ENCODE results near the gene PITPNB. TPM values are rescaled to one million over a fixed set of nuclear protein-coding genes. Genes with fewer than 3 reads are reported as not detected.
A peak's percentile ranks its signal among the peaks of the same experiment; 100 is the strongest.

The PITPNB gene
- 10.0 and 29.5 TPM in 2 replicates for total RNA-seq (2014; rRNA removed; shearing (Covaris generic))

DNA sequence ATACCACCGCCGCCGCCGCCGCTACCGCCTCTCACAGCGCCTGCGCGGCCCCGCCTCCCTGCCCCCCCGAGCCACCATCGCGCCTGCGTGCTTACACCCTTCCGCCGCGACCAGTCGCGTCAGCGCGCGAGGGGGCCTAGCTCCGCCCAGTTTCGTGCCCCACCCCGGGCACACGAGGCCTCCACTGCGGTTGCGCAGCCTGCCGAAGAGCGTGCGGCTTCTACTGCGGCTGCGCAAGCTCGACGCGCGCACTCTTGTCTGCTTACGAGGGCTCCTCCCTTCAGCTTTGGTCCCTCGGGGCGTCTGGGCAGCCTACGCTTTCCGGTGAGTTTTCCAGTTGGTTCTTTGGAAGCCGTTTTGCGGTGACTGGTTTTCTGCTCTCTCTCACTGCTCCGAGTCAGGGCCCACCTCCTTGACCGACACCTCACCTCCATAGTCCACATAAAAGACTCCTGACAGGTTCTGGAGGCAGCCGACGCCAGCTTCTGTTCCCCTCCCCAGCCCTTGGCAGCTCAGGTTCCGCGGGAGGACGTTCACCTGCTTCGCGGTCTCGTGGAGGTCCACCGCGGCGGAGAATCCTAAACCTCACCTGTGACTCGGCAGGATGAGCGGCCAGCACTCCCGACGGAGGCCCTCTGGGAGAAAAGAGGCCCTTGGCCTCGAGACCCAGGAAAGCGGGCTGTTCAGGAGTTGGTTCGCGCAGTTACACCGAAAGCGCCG lies at the start of gene PITPNB:
Gene PITPNB (minus strand): TSS at position 35 of the 720 bp plus-strand sequence. CDS start 65 bp downstream, outside the sequence.
- in situ Hi-C loops (cut with HindIII; ENCODE audit: low sequenced_read_pairs), result loop anchor here (5.0 kb wide), 1 partner anchor 83 kb away; no protein-coding TSS in a partner anchor
- DNase-seq (ENCODE audit: low spot score), result peak; percentile 96

DNA sequence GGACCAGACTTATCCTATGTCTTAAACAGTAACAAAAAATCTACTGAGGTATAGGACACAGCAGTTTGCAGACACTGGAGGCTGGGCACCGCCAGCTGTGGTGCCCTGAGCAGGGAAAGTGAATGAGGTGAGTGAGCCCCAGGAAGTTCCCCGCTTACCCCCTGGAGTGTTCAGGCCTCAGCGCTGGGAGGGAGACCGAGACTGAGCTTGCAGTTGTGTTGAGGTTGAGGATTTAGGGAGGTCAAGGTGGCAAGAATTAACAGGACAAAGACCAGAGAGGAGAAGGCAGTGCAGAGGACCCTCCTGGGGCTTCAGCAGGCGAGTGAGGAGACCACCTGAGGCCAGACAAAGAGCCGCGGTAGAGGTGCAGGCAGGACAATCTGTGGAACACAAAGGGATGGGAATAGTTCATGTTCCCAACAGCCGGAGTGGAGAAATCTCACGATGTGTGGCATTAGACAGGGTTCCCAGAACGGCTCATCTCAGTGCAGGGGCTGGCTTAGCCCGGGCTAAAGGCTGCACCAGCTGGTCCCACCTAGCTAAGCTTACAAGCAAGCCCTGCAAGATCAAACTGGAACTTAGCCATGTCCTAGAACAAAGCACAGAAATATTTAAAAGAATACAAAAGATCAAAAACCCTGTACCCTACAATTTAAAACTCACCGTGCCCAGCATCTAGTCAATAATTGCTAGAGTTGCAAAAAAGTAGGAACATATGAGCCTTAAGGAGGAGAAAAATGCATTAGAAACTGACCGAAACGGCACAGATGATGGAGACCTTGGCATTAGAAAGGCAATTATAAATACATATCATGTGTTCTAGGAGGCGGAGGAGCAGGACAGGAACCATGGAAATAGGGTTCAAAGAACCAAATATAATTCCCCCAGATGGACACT lies 47.4 kb upstream of the PITPNB start:
- in situ Hi-C loops (cut with HindIII; ENCODE audit: low sequenced_read_pairs), result no loop called here
- no peak for DNase-seq (ENCODE audit: low spot score)

DNA sequence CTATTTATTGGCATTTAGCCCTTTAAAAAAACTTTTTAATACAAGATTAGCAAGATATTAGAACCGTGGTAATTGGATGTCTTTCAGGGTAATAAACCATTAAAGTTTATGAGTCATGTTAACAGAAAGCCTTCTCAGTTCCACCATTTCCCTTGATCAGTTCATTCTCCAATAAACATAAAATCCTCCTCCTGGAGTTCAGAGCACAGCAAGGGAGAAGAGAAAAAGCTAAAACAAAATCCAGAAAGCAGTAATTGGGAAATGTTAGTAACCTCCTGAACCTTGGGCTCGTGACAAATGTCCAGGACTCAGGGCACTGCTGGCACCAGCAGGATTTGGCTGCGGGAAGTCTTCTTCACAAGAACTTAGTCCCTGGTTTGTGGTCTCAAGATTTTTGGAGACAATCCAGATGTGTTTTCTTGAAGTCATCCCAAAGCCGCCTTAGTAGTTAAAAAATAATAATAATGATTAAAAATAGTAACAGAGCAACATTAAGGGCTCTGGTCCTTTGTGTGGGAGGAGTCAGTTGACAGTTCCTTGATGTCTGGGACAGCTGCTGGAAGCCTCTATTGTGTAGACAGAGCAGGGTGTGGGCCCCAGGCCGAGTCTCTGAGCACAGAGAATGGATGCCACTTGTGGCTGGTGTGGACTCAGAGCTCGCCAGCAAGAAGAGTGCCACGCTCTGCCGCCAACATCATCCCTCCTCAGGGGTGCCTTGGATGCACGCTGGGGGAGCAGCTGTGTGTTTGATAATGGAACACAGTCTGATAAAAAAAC lies 43.4 kb upstream of the PITPNB start:
- DNase-seq (ENCODE audit: low spot score), result peak; percentile 34
- in situ Hi-C loops (cut with HindIII; ENCODE audit: low sequenced_read_pairs), result no loop called here

DNA sequence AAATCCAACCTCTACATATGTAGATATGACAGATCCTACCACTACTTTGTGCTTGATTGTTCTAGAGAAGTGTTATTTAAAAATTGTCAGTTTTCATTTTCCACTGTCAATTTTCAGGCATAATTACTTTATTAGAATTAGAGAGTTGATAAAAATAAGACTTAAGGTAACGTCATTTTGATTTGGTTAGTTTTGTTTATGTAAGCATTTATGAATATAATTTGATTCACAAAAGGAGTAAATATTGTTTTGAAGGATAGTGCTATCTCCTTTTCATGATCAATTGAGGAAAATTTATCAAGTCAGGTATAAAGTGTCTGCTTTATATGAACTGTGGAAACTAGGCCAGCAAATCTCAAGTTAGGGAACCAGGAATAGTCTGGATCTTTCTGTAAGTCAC lies 42.6 kb upstream of the PITPNB start:
- no peak for DNase-seq (ENCODE audit: low spot score)
- in situ Hi-C loops (cut with HindIII; ENCODE audit: low sequenced_read_pairs), result no loop called here

DNA sequence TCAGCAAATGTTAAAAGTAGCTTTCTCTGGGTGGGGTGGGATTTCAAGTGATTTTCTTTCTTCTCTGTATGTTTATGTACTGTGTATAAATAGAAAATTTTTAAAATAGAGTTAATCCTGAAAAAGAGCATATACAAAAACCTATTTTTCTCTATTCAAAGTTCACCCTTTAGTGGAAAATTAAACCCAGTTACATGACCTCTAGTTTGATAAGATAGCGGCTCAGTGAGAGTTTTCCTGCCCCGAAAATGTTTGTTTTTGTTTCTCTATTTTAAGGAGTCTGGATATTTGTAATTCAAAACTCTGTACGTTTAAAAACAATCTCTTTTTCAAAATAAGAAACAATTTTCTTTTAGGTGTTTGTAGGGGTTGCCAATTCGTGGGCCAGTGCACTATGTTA lies 42.1 kb upstream of the PITPNB start:
- in situ Hi-C loops (cut with HindIII; ENCODE audit: low sequenced_read_pairs), result no loop called here
- no peak for DNase-seq (ENCODE audit: low spot score)

DNA sequence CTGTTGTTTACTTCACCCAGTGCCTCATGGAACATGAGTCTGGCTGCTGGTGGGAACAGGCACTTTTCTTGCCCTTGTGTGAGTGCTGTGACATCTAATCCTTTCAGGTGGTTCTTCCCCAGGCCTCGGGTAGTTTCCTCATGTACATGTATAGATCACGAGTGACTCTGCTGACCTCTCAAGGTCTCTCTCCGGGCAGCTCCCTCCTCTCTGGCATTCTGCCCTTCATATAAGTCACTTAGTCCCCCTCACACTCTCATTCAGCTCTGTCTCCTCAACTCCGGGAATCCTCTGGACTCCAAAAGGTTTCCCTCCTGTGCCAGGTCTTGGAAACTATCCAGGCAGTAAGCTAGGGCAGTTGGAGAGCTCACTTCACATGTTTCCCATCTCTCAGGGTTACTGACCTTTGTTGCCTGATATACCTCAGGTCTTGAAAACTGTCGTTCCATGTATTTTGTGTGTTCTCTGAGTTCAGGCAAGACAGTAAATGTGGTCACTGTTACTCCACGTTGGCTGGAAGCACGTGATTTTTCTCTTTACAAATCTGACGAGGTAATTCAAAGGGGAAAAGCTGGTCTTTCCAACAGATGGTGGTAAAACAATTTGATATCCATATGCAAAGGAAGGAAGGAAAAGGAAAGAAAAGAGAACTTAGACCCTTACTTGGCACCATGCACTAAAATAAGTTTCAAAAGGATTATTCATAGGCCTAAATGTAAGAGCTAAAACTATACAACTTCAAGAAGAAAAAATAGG lies 40.5 kb upstream of the PITPNB start:
- in situ Hi-C loops (cut with HindIII; ENCODE audit: low sequenced_read_pairs), result no loop called here
- DNase-seq (ENCODE audit: low spot score), result no peak

DNA sequence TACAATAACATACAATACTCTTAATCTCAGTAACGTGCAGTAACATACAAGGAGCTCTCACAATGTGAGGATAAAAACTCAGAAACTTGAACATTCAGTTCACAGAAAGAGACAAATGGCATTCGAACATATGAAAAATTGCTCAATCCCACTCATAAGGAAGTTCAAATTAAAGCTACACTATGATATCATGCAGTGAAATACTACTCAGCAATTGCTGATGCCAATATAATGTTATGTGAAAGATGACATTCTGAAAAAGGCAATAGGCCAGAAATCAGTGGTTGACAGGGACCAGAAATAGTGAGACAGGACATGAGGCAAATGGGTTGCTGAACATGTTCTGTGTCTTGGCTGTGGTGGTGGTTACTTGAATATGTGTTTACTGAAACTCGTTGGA lies 33.7 kb upstream of the PITPNB start:
- in situ Hi-C loops (cut with HindIII; ENCODE audit: low sequenced_read_pairs), result no loop called here

DNA sequence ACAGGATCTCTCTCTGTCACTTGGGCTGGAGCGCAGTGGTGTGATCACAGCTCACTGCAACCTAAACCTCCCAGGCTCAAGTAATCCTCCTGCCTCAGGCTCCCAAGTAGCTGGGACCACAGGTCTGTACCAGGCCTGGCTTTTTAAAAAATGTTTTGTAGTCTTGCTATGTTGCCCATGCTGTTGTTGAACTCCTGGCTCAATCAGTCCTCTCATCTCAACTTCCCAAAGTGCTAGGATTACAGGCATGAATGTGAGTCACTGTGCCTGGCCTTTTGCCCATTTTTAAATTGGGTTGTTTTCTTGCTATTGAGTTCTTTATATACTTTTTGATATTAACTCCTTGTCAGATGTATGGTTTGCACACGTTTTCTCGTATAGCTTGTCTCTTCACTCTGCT lies 33.0 kb upstream of the PITPNB start:
- in situ Hi-C loops (cut with HindIII; ENCODE audit: low sequenced_read_pairs), result no loop called here
- no peak for DNase-seq (ENCODE audit: low spot score)

More for the DNA sequence above, 33.7 kb upstream of the PITPNB start:
- no peak for DNase-seq (ENCODE audit: low spot score)

DNA sequence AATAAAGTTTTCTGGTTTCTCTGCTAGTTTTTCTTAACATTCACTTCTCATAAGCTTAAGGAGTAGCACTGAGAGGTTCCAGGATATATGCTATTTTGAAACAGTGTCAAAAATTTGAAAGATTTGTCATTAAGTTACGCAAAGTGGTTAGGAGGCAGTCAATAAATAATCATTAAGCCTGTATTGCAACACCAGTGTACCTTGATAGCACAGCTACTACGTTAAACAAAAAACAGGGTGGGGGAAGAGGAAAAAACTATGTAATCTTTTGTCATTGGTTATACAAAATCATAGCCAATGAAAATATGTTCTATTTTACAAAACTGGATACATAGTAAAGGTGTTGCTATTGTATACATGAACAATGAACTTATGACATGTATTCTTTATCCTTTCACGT lies 30.4 kb upstream of the PITPNB start:
- in situ Hi-C loops (cut with HindIII; ENCODE audit: low sequenced_read_pairs), result no loop called here
- no peak for DNase-seq (ENCODE audit: low spot score)

DNA sequence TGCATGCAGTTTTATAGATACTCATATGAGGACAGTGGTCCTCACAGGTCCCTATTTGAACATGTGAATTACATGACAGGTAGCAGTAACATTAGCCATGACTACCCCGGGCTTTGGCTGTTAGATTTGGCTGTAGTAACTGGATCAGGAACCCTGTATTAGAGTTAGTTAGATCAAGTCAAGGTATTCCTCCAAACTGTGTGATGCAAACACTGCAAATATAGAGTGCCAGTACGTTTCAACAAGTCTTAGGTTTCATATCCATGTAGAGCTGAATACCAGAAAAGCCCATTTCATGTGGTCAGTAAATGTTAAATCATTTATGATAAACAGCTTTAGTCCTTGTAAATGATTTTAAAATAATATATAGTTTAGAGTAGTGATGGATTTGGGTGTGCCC lies 29.5 kb upstream of the PITPNB start:
- in situ Hi-C loops (cut with HindIII; ENCODE audit: low sequenced_read_pairs), result no loop called here
- no peak for DNase-seq (ENCODE audit: low spot score)

DNA sequence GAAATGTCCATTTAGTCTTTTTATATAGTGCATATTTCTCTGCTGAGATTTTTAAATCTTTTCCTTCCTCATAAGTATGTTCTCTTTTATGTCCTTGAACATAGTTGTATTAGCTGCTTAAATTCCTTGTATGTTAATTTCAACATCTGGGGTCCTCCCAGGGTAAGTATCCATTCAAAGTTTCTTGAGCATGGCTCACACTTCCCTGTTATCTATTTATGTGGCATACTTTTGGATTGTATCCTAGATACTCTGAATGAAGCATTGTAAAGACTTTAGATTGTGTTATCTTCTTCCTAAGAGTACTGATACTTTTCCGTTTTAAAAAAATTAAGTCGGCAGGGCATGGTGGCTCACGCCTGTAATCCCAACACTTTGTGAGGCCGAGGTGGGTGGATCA lies 28.4 kb upstream of the PITPNB start:
- in situ Hi-C loops (cut with HindIII; ENCODE audit: low sequenced_read_pairs), result no loop called here
- DNase-seq (ENCODE audit: low spot score), result no peak

DNA sequence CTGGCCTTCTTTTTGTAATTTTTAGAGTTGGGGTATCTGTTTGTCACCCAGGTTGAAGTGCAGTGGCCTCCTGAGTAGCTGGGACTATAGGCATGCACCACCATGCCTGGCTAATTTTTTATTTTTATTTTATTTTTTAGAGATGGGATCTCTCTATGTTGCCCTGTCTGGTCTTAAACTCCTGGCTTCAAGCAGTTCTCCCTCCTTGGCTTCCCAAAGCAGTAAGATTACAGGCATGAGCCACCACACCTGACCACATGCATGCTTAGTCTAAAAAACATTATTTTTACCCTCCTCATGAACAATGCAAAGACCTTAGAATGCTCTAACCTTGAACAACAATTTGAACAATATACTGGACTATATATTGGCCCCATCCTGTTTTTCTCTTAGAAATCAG lies 22.1 kb upstream of the PITPNB start:
- no peak for DNase-seq (ENCODE audit: low spot score)
- in situ Hi-C loops (cut with HindIII; ENCODE audit: low sequenced_read_pairs), result no loop called here

DNA sequence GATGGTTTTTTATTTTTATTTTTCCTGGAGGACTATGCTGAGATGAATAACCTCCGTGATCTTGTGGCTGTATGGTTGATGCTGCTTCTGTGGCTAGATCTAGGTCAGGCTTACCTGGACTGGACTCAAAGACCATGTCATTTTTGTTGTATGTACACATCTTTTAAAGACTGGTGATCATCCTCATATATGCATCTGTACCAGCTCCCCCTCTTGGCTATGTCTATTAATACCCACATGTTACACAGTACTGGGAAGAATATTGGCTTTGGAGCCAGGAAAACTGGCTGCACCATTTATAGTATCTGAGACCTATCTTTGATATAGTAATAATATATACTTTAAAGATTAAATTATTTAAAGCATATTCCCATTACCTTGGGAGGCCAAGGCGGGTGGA lies 18.4 kb upstream of the PITPNB start:
- DNase-seq (ENCODE audit: low spot score), result no peak
- in situ Hi-C loops (cut with HindIII; ENCODE audit: low sequenced_read_pairs), result no loop called here

DNA sequence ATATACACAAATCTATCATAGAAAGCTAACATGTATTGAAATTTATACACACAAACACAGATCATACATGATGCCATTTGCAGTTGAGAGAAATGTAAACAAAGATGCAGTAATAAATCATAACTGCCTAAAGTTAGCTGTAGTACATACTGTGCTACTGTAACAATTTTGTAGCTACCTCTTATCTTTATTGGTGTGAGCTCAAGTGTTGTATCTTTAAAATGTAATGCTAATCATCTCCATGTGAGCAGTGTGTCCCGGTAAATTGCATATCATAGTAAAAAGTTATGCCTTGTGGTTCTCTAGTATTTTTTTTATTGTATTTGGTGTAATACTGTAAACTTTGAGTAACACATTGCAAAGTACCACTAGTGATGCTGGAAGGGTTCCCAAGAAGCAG lies 16.8 kb upstream of the PITPNB start:
- no peak for DNase-seq (ENCODE audit: low spot score)
- in situ Hi-C loops (cut with HindIII; ENCODE audit: low sequenced_read_pairs), result no loop called here

DNA sequence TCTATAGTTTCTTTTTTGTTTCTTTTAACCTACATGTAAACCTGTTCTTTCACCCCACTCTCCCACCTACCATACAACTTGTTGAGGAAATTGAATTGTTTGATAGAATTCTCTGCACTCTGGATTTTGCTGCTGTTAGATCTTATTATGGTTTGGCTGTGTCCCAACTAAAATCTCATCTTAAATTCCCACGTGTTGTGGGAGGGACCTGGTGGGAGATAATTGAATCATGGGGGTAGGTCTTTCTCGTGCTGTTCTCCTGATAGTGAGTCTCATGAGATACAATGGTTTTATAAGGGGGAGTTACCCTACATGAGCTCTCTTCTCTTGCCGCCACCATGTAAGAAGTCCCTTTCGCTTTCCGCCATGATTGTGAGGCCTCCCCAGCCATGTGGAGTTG lies 15.0 kb upstream of the PITPNB start:
- no peak for DNase-seq (ENCODE audit: low spot score)
- in situ Hi-C loops (cut with HindIII; ENCODE audit: low sequenced_read_pairs), result no loop called here

DNA sequence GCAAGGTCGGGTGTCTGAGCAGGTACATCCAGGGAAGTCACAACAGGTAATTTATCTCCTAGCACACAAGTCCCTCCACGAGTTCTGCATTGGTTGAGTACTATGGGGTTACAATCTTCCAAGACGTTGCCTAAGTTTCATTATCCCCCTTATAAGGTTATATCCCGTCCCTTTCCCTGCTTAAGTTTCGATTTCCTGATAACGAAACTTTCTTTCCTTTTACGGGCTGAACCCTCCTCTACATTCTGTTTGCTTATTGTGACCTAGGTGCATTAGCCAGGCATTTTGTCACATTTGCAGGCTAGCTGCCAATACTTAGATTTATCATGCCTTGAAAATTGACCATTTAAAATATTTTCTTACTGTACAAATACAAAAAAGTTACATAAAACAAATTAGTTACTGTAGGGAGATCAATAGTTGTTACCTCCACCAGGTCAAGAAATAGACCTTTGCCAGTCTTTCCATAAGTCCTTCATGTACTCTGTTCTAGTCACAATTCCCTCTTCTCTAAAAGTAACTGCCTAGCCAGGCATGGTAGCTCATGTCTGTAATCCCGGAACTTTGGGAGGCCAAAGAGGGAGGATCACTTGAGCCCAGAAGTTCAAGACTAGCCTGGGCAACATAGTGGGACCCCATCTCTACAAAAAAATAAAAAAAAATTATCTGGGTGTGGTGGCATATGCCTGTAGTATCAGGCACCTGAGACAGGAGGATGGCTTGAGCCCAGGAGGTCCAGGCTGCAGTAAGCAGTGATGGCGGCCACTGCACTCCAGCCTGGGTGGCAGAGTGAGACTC lies 14.3 kb upstream of the PITPNB start:
- no peak for DNase-seq (ENCODE audit: low spot score)
- in situ Hi-C loops (cut with HindIII; ENCODE audit: low sequenced_read_pairs), result no loop called here

DNA sequence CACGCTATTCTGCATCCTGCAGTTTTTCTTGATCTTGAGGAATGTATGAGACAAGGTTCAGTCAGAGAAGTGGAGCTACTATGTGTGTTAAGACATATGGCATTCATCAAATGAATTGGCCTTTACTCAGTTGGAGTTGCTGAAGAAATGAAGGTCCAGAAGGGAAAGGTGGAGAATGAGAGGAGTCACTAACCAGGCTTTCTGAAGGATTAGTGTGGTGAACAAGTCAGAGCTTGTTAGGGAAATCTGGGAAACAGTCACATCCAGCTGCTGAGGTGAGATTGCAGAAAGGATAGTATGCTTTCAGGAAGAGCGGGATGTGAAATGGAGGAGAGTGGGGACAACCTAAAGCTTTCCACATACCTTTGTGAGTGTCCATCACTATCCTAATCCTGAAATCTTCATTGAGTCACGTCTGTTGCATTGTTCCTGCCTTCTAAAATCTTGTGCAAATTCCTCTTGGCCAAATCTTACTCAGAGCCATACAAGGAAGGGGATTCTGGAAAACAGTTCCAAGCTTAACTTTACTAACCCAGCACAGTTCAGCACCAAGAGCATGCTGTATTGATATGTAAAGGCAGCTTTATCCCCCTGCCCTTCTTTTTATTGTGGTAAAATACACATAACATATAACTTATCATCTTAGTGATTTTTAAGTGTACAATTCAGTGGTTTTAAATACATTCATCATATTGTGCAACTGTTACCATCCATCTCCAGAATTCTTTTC lies 11.4 kb upstream of the PITPNB start:
- in situ Hi-C loops (cut with HindIII; ENCODE audit: low sequenced_read_pairs), result no loop called here
- no peak for DNase-seq (ENCODE audit: low spot score)

DNA sequence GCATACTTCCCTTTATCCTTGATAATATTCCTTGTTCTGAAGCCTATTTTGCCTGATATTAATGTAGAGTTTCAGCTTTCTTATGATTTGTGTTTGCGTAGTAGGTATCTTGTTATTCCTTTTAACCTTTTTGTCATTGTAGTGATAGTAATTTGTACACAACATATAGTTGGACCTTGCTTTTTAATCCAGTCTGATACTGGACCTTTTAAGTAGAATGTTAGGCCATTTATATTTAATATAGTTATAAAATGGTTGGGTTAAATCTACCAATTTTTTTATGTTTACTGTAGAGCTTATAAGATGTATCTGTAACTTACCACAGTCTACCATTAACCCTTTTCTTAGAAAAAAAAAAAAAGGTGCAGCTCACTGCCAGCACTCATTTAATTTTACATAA lies 8.6 kb upstream of the PITPNB start:
- DNase-seq (ENCODE audit: low spot score), result no peak
- in situ Hi-C loops (cut with HindIII; ENCODE audit: low sequenced_read_pairs), result no loop called here

All from G401 (cell line).